Stimulated activated CD4-positive, alpha-beta T cell treated with anti-CD3 and anti-CD28 coated beads, Interleukin-12 subunit alpha, Interleukin-12 subunit beta, amount 100 ng/mL, for 48 hours (primary cell): ENCODE results near the gene BRD1.

ENCODE experiments used
- DNase-seq, 3 donors: peaks; one replicate each; pipeline ENCODE4 v3.0.0-alpha.2; 2020; ENCODE audit warnings: low read depth in 2 of 3, low spot score in 1 of 3

The BRD1 gene

GRCh38 chr22:49734882-49735281, 92.8 kb downstream of the BRD1 start:
- DNase-seq = no peak

DNA sequence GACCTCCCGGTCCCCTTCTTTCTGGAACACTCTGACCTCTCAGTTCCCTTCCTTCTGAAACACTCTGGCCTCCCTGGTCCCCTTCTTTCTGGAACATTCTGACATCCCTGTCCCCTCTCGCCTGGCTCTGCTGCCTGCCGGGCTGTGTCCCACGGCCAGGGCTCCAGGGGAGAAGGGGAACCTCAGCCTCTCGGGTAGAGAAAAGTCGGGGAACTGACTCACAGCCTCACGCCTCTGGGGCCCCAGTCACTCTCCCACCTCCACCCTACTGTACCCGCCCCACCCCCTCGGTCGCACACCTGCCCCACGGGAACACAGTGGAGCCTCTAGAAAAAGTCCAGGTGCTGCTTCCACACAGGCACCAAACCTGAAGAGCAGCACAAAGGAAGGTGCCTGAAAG, 93.3 kb downstream of the BRD1 start:
- DNase-seq = no peak

DNA sequence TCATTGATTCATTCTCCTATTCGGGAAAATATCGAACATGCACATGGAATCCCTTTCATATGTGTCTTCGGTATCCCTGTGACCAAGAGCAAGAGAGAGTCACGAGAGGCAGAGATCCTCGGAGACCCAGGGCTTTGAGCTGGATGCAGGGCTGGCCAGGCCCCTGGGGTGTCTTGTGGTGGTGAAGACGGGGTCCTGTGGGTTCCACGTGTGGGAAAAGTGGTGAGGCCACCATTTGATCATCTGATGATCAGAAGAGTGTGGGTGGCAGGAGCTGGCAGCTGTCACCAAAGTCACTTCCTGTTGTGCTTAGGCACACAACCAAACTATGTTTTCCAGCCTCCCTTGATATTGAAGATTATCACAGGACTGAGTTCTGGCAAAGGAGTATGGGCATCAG, 94.0 kb downstream of the BRD1 start:
- DNase-seq = no peak

DNA sequence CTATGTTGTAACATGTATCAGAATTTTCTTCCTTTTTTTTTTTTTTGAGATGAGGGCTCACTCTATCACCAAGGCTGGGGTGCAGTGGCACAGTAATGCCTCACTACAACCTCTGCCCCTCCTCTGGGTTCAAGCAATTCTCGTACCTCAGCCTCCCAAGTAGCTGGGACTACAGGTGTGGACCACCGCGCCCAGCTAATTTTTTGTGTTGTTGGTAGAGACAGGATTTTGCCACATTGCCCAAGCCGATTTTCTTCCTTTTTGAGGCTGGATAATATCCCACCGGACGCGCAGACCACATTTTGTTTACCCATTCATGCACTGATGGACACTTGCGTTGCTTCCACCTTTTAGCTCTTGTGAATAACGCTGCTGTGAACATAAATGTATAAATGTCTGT, 97.0 kb downstream of the BRD1 start:
- DNase-seq = no peak

- no peak for DNase-seq
Measured at GRCh38 chr22:49728570-49729271, 99.0 kb downstream of the BRD1 start.

DNA sequence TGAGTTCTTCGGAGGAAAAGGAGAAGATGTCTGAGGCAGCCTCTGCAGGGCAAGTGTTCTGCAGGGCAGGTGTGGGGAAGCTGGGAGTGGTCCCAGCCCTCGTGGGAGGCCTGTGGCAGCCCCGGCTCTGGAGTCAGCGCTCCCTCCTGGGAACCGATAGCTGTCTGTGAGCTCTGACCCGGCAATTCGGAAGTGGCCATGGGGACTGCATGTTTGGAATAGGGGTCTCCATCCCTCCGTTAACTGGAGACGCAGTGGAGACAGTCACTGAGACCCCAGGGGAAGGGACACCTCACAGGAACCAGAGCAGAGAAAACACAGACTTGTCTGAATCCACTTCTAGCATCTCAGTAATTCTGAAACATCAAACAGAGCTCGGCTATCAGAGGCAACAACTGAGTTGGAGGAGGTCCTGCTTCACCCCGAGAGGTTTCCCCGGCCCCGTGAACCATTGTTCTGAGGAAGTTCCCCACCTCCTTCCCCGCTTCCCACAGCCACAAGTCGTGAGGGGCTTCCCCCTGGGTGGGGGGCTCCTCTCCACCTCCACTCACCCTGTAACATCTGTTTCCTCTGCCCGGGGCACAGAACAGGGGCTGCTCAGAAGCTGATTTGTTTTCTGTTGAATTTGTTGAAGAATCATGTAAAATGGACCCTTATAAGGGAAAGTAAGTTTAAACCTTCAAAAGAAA, 99.6 kb downstream of the BRD1 start:
- DNase-seq = no peak

DNA sequence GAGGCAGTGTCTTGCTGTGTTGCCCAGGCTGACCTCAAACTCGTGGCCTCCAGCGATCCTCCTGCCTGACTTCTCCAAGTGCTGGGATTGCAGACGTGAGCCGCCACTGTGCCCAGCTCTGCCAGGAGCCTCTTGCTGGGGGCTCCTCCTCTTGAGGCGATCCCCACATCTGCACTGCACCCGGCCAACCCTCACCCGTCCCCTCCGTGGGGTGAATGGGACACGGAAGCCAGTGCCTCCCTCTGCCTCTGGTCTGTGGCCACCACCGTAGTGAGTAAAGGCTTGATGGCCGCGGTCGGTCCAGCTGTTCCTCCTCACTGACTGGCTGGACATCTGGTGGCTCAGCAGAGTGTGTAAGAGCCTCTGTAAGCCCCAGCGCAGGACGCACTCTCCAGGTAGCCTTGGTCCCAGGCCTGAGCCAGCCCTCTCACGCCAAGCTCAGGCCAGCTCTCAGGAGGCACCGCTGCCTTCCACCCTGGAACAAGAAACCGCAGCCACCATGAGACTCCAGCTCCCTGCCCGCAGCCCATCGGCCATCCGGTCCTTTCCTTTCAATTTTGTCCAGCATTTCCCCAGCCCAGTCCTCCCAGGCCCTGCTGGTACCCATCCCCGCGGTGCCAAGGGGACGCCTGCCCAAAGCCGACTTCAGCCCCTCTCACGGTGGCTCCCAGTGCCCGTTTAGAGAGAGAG, 100.3 kb downstream of the BRD1 start:
- DNase-seq = no peak

DNA sequence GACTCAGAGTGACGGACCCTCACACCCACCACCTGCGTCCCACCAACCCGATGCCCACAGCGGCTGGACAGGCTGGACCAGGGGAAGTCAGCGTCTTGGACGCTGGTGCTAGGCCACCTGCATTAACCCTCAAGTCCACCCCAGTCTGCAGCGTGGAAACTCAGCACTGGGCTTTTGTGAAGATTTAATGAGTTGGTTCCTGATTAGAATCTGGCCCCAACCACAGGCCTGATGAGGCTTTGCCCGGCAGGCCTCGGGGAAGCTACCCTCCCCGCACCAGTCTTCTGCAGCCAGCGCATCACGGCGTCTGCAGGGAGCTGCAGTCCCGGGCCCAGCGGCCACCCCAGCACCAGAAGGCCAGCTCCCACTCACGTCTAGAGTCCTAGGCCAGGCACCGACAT, 101.0 kb downstream of the BRD1 start:
- DNase-seq = no peak

DNA sequence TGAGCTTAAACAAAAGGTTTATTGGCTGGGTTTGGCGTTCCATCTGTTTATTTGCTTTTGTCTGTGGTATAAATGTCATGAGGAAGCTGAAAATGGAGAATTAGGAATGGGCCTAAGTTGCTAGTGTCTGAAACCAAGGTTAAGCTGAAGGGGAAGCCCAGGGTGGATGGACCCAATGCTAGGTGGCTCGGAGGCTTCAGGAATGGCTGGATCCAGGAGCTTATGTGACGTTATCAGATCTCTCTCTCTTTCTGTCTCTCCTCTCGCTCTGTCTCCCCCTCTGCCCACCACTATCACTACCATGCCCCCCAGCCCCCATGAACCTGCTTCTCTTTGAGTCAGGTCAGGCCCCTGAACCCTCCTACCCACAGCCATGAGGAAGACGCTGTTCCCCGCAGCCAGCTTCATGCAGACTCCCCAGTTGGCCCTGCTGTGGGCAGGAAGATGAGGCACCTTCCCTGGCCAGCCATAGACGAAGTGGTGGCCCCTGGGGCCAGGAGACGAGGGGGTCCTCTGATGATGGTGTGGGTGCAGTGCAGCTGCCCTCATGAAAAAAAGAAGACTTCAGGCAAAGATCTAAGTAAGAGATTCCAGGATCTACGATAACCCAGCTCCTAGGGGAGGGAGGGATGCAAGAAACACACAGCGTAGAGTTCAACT, 101.5 kb downstream of the BRD1 start:
- DNase-seq = no peak

GRCh38 chr22:49725516-49725915, 102.2 kb downstream of the BRD1 start:
- no peak for DNase-seq

GRCh38 chr22:49724893-49725489, 102.7 kb downstream of the BRD1 start:
- DNase-seq = peak; percentile 52 to 76 (median 68)

DNA sequence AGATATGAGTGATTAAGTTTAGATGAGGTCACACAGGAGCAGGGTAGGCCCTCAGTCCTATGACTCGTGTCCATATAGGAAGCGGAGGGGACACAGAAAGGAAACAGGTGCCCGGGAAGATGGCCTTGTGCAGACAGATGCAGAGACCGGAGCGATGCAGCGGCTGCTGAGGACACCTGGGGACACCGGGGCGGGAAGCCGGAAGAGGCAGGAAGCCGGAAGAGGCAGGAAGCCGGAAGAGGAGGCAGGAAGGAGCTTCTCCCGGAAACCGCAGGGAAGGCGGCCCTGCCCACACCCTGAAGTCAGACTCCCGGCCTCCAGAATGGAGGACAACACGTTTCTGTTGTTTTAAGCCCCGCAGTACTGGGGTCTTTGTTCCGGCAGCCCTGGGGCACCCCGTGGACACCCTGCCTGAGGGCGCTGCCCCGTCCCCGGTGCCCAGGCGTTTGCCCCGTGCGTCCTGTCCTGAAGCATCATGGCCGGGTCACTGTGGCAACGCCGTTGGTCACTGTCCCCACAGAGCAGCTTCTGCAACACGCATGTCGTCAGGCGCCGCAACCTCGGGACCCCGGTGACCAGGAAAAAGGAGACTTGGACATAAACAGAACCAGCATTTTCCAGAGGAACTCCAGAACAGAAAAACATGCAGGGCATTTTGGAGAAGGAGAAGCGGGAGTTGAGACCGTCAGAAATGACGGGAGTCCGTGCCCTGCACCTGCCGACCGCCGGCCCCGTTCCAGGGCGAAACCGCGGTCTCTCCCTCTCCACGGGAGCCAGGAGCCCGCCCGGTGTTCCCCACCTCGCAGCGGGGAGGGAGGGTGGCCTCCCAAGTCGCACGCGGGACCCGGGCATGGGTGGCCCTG, 103.4 kb downstream of the BRD1 start:
- DNase-seq = peak in 1 of 3 donors; percentile 42

DNA sequence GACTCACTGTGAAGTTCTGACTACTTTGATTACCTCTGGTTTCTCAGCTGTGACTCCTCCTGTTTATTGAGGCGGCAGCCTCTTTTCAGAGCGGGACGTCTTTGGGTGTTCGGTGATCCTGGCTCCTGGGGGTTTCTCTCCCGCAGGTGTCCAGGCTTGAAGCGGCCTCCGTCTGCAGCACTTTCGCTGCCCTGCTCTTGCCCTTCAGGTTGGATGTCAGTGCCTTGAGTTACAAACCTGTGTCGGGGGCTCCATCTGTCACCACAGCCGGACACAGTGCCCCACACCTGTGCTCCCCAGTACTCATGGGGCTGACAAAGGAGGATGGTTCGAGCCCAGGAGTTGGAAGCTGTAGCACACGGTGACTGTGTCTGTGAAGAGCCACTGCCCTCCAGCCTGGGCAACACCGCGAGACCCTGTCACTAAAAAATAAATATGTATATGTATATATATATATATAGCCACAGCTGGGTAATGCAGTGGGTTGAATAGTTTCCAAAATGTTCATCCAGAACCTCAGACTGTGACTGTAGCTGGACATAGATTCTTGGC, 104.1 kb downstream of the BRD1 start:
- no peak for DNase-seq
